GM08714 (cell line): ENCODE data around the gene ZNF625.
"Not testable (repeated sequence)": the region's sequence is repeated elsewhere in the genome, so short reads cannot be mapped to it uniquely, and the experiment has no call there.

Source experiments
- H3K4me3 ChIP-seq: fragments of 200-500 bp; sonication (Bioruptor generic); 2 replicates; pipeline ENCODE4 v1.5.1; 2014; ENCODE audit warnings: mild to moderate bottlenecking, low read length, inconsistent platforms
- ZNF274 ChIP-seq: IDR thresholded peaks from 2 replicates; pipeline ENCODE4 v1.6.1; 2012; ENCODE audit warnings: mild to moderate bottlenecking, low read depth, low read length

Gene ZNF625

DNA sequence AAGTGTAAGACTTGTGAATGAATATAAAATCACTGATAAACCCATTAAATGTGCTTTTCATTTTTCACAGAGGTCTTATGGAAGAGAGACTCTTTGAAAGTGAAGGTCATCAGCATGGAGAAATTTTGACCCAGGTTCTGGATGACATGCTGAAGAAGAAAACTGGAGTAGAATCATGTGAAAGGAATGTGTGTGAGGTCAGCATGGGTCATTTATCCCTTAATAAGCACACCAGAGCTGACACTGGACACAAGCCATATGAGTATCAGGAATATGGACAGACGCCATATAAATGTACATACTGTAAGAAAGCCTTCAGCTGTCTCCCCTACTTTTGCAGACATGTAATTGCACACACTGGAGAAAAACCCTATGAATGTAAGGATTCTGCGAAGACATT, 45.4 kb downstream of the ZNF625 start:
- H3K4me3 ChIP-seq, result no peak overlapping the region
- no peak for TF ChIP-seq ZNF274

DNA sequence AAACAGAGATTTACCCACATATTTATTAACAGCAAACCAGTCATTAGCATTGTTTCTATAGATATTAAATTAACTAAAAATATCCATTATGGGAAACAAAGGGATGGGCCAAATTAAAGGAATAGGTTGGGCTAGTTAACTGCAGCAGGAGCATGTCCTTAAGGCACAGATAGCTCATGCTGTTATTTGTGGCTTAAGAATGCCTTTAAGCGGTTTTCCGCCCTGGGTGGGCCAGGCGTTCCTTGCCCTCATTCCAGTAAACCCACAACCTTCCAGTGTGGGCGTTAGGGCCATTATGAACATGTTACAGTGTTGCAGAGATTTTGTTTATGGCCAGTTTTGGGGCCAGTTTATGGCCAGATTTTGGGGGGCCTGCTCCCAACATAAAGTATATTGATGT, 52.6 kb downstream of the ZNF625 start:
- H3K4me3 ChIP-seq, result not testable (repeated sequence)

DNA sequence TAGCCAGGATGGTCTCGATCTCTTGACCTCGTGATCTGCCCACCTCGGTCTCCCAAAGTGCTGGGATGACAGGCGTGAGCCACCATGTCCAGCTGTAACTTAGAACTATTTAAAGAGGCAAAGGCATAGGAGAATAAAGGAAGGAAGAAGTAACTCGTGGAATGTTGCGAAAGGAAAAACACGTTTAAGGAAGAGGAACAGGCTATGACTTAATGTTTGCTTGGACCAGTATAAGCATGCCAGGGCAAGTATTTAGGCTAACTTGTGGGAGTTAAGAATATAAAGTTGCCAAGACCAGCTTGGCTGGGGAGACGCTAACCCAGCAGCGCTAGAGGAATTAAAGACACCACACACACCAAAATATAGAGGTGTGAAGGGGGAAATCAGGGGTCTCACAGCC, 58.5 kb downstream of the ZNF625 start:
- H3K4me3 ChIP-seq, result no peak overlapping the region
- no peak for TF ChIP-seq ZNF274

DNA sequence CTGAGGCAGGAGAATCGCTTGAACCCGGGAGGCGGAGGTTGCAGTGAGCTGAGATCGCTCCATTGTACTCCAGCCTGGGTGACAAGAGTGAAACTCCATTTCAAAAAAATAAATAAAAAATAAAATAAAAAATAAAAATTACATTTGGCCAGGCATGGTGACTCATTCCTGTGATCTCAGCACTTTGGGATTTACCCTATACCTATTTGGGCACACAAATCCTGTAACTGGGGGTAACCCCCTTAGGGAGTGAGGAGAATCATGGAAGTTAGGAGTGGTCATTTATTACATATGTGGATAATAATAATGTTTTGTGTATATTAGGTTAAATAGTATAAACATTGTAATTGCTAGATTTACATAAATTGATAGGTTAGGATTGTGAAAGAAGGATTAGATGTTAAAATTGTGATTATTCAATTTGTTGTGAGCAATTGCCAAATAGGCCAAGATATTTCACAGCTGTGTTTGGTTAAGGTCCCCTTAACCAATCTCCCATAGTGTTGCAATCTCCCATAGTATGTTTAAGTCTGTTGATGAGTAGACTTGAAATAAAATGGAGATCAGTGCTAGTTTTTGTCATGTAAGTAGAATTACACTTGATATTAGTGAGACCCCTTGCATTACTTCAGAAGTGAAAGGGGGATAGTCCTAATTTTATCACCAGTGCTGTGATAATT, 61.3 kb downstream of the ZNF625 start:
- H3K4me3 ChIP-seq, result no peak overlapping the region
- TF ChIP-seq ZNF274, result no peak
